HEK293 (cell line): ENCODE data around the gene RAD21L1.
A peak's percentile ranks its signal among the peaks of the same experiment; 100 is the strongest.

ENCODE experiments used
- CTCF ChIA-PET: fragments of 350-600 bp; formaldehyde crosslinking; extraction: SDS; loops from one replicate; lab custom pipeline; 2021; ENCODE audit warnings: antibody characterized with exemption; lab: Yijun Ruan, JAX
- POLR2A ChIA-PET: fragments of 300-600 bp; formaldehyde crosslinking; extraction: SDS; loops from one replicate; lab custom pipeline; 2020; ENCODE audit warnings: antibody characterized with exemption, inconsistent platforms; lab: Yijun Ruan, JAX
- H3K27ac ChIP-seq: fragments of 200-500 bp; sonication (Bioruptor generic); 2 replicates; pipeline ENCODE4 v1.5.1; 2014; ENCODE audit warnings: low read depth, low read length, control low read depth, inconsistent platforms; ENCODE audit errors: extremely low read depth
- H3K36me3 ChIP-seq, 2 experiments: fragments of 200-500 bp in 1 of 2; sonication (Bioruptor generic) in 1 of 2; 1 replicate in 1 of 2; 2 replicates in 1 of 2; pipeline ENCODE4 v1.5.1; 2014 to 2017; ENCODE audit warnings: inconsistent platforms in 2 of 2, low read length in 2 of 2; ENCODE audit not compliant: control insufficient read depth in 2 of 2, insufficient read depth in 1 of 2
- H3K4me1 ChIP-seq: fragments of 200-500 bp; sonication (Bioruptor generic); 2 replicates; pipeline ENCODE4 v1.5.1; 2014; ENCODE audit warnings: mild to moderate bottlenecking, low read length, inconsistent platforms; ENCODE audit not compliant: control insufficient read depth, insufficient read depth
- H3K4me3 ChIP-seq: 2 replicates; pipeline ENCODE4 v1.5.1; 2011; ENCODE audit warnings: low read depth, mild to moderate bottlenecking, control low read depth, low read length, moderate library complexity
- H3K9me3 ChIP-seq: fragments of 200-500 bp; sonication (Bioruptor generic); 2 replicates; pipeline ENCODE4 v1.5.1; 2014; ENCODE audit warnings: low read depth, low read length, inconsistent platforms; ENCODE audit not compliant: control insufficient read depth, insufficient read depth
- GLI2 ChIP-seq: fragments of 450-650 bp; formaldehyde crosslinking; IDR thresholded peaks from 2 replicates; pipeline ENCODE4; 2017; ENCODE audit warnings: missing biosample characterization, missing genetic modification characterization, low read depth, borderline replicate concordance
- IKZF3 ChIP-seq: fragments of 450-650 bp; IDR thresholded peaks from 2 replicates; pipeline ENCODE4 v1.5.0; 2018; ENCODE audit warnings: missing biosample characterization, mild to moderate bottlenecking, missing genetic modification characterization, moderate library complexity
- KLF16 ChIP-seq: fragments of 450-650 bp; formaldehyde crosslinking; IDR thresholded peaks from 2 replicates; pipeline ENCODE4 v1.5.1; 2017; ENCODE audit warnings: missing biosample characterization, missing genetic modification characterization
- KLF9 ChIP-seq: fragments of 450-650 bp; formaldehyde crosslinking; IDR thresholded peaks from 2 replicates; pipeline ENCODE4 v1.5.1; 2016; ENCODE audit warnings: missing biosample characterization, missing genetic modification characterization, low read depth
- ZFP69B ChIP-seq: fragments of 450-650 bp; formaldehyde crosslinking; IDR thresholded peaks from 2 replicates; pipeline ENCODE4 v1.5.1; 2016; ENCODE audit warnings: missing biosample characterization, missing genetic modification characterization
- ZNF514 ChIP-seq: fragments of 450-650 bp; formaldehyde crosslinking; IDR thresholded peaks from 2 replicates; pipeline ENCODE4 v1.5.1; 2016; ENCODE audit warnings: missing biosample characterization, missing genetic modification characterization
- ZNF555 ChIP-seq: fragments of 450-650 bp; formaldehyde crosslinking; conservative IDR thresholded peaks from 2 replicates; pipeline ENCODE4 v1.5.1; 2017; ENCODE audit warnings: missing biosample characterization, mild to moderate bottlenecking, missing genetic modification characterization, inconsistent platforms
- ZNF571 ChIP-seq: fragments of 450-650 bp; formaldehyde crosslinking; IDR thresholded peaks from 2 replicates; pipeline ENCODE4 v1.5.0; 2017; ENCODE audit warnings: missing biosample characterization, missing genetic modification characterization
- ZNF76 ChIP-seq: fragments of 450-650 bp; formaldehyde crosslinking; IDR thresholded peaks from 2 replicates; pipeline ENCODE4; 2016; ENCODE audit warnings: low read depth, missing biosample characterization, missing genetic modification characterization, borderline replicate concordance
- ZNF791 ChIP-seq: fragments of 450-650 bp; formaldehyde crosslinking; IDR thresholded peaks from 2 replicates; pipeline ENCODE4 v1.5.1; 2016; ENCODE audit warnings: missing biosample characterization, missing genetic modification characterization
- ZSCAN23 ChIP-seq: fragments of 450-650 bp; formaldehyde crosslinking; IDR thresholded peaks from 2 replicates; pipeline ENCODE4 v1.5.1; 2016; ENCODE audit warnings: missing biosample characterization, missing genetic modification characterization
- TF ChIP-seq, protein P1 (sequence below): fragments of 450-650 bp; formaldehyde crosslinking; IDR thresholded peaks from 2 replicates; pipeline ENCODE4 v1.5.1; 2017; ENCODE audit warnings: missing biosample characterization, missing genetic modification characterization
- TF ChIP-seq, protein P2 (sequence below): fragments of 450-650 bp; formaldehyde crosslinking; IDR thresholded peaks from 2 replicates; pipeline ENCODE4 v1.5.1; 2016; ENCODE audit warnings: missing biosample characterization, missing genetic modification characterization
- TF ChIP-seq, protein P3 (sequence below): fragments of 450-650 bp; formaldehyde crosslinking; optimal IDR thresholded peaks from 2 replicates; pipeline ENCODE3; 2016; ENCODE audit warnings: missing biosample characterization, mild to moderate bottlenecking, missing genetic modification characterization
- TF ChIP-seq, protein P4 (sequence below): fragments of 450-650 bp; formaldehyde crosslinking; IDR thresholded peaks from 2 replicates; pipeline ENCODE4 v1.5.1; 2016; ENCODE audit warnings: missing biosample characterization, missing genetic modification characterization, borderline replicate concordance
- TF ChIP-seq, protein P5 (sequence below): fragments of 450-650 bp; formaldehyde crosslinking; IDR thresholded peaks from 2 replicates; pipeline ENCODE4 v1.5.1; 2016; ENCODE audit warnings: missing biosample characterization, missing genetic modification characterization

RAD21L1 gene

DNA sequence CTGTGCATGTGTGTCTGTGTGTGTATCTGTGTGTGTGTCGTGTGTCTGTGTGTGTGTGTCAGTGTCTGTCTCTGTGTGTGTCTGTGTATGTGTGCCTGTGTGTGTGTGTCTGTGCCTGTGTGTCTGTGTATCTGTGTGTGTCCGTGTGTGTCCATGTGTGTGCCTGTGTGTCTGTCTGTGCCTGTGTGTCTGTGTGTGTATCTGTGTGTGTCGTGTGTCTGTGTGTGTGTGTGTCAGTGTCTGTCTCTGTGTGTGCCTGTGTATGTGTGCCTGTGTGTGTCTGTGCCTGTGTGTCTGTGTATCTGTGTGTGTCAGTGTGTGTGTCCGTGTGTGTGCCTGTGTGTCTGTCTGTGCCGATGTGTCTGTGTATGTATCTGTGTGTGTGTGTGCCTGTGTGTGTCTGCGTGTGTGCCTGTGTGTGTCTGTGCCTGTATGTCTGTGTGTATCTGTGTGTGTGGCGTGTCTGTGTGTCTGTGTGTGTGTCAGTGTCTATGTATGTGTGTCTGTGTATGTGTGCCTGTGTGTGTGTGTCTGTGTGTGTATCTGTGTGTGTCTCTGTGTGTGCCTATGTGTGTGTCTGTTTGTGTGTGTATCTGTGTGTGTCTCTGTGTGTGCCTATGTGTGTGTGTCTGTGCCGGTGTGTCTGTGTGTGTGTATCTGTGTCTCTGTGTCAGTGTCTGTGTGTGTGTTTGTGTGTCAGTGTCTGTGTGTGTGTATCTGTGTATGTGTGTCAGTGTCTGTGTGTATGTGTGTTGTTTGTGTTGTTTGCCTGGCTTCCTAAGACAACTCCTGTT is 51.9 kb downstream of the RAD21L1 start:
- ChIA-PET POLR2A (no interaction called here), CTCF (interaction anchor here (1.0 kb wide), 1 partner anchor 159 kb away, joined by 3 read pairs; no protein-coding TSS in a partner anchor)
- Histone ChIP-seq H3K9me3 (no peaks in the 10 kb centered on the region), H3K36me3 (peaks cover 0 to 11% of the 10 kb centered on the region in 2 experiments; a peak in 1 of 3 replicates), H3K4me3 (no peak overlapping the region), H3K27ac (no peak overlapping the region), H3K4me1 (no peaks in the 10 kb centered on the region)
- no peak for TF ChIP-seq ZNF514
- TF ChIP-seq, protein P1, sequence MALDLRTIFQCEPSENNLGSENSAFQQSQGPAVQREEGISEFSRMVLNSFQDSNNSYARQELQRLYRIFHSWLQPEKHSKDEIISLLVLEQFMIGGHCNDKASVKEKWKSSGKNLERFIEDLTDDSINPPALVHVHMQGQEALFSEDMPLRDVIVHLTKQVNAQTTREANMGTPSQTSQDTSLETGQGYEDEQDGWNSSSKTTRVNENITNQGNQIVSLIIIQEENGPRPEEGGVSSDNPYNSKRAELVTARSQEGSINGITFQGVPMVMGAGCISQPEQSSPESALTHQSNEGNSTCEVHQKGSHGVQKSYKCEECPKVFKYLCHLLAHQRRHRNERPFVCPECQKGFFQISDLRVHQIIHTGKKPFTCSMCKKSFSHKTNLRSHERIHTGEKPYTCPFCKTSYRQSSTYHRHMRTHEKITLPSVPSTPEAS = peak; percentile 98
- TF ChIP-seq, protein P2, sequence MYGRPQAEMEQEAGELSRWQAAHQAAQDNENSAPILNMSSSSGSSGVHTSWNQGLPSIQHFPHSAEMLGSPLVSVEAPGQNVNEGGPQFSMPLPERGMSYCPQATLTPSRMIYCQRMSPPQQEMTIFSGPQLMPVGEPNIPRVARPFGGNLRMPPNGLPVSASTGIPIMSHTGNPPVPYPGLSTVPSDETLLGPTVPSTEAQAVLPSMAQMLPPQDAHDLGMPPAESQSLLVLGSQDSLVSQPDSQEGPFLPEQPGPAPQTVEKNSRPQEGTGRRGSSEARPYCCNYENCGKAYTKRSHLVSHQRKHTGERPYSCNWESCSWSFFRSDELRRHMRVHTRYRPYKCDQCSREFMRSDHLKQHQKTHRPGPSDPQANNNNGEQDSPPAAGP (tag by site-specific recombination) = no peak
- no peak for TF ChIP-seq ZSCAN23 (tag by site-specific recombination)
- TF ChIP-seq IKZF3 (tag by site-specific recombination) = no peak
- TF ChIP-seq, protein P3, sequence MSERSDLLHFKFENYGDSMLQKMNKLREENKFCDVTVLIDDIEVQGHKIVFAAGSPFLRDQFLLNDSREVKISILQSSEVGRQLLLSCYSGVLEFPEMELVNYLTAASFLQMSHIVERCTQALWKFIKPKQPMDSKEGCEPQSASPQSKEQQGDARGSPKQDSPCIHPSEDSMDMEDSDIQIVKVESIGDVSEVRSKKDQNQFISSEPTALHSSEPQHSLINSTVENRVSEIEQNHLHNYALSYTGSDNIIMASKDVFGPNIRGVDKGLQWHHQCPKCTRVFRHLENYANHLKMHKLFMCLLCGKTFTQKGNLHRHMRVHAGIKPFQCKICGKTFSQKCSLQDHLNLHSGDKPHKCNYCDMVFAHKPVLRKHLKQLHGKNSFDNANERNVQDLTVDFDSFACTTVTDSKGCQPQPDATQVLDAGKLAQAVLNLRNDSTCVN = peak; percentile 4
- TF ChIP-seq, protein P4, sequence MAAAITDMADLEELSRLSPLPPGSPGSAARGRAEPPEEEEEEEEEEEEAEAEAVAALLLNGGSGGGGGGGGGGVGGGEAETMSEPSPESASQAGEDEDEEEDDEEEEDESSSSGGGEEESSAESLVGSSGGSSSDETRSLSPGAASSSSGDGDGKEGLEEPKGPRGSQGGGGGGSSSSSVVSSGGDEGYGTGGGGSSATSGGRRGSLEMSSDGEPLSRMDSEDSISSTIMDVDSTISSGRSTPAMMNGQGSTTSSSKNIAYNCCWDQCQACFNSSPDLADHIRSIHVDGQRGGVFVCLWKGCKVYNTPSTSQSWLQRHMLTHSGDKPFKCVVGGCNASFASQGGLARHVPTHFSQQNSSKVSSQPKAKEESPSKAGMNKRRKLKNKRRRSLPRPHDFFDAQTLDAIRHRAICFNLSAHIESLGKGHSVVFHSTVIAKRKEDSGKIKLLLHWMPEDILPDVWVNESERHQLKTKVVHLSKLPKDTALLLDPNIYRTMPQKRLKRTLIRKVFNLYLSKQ (tag by site-specific recombination) = no peak
- 0 out of 2 replicates have a peak, but pooled peaks have one; percentile 13 for TF ChIP-seq KLF9
- no peak for TF ChIP-seq ZFP69B (tag by site-specific recombination)
- TF ChIP-seq ZNF571 (tag by site-specific recombination) = no peak

DNA sequence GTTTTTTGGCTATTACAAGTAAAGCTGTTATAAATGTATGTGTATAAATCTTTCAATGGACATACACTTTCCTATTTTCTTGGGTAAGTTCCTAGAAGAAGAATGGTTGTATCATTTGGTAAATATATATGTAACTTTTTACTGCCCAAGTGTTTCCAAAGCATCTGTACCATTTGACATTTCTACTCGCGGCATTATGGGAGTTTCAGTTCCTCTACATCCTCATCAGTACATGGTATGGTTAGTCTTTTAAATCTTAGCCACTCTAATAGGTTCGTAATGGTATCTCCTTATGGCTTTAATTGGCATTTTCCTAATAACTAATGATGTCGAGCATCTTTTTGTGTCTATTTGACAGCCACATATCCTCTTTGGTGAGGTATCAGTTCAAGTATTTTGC is 53.1 kb downstream of the RAD21L1 start:
- TF ChIP-seq, protein P5, sequence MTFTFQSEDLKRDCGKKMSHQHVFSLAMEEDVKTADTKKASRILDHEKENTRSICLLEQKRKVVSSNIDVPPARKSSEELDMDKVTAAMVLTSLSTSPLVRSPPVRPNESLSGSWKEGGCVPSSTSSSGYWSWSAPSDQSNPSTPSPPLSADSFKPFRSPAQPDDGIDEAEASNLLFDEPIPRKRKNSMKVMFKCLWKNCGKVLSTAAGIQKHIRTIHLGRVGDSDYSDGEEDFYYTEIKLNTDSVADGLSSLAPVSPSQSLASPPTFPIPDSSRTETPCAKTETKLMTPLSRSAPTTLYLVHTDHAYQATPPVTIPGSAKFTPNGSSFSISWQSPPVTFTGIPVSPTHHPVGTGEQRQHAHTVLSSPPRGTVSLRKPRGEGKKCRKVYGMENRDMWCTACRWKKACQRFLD = no peak
- TF ChIP-seq GLI2 (tag by site-specific recombination) = no peak
- TF ChIP-seq ZNF555 (tag by site-specific recombination) = no peak
- TF ChIP-seq ZNF76 (tag by site-specific recombination) = no peak
- TF ChIP-seq KLF16 (tag by site-specific recombination) = no peak
- no peak for TF ChIP-seq ZNF791 (tag by site-specific recombination)
- Histone ChIP-seq H3K4me1 (no peaks in the 10 kb centered on the region), H3K36me3 (peaks cover 0 to 6% of the 10 kb centered on the region in 2 experiments; a peak in 1 of 3 replicates), H3K4me3 (no peak overlapping the region), H3K27ac (no peak overlapping the region), H3K9me3 (no peaks in the 10 kb centered on the region)
- ChIA-PET POLR2A (no interaction called here), CTCF (no interaction called here)
